Measurements from ENCODE around the gene PLXNB2.

- TF ChIP-seq POLR2AphosphoS5 (IDR thresholded peaks at IDR 0.05; ENCODE audit: low read depth, low read length) (no peak), TAF1 (IDR thresholded peaks at IDR 0.05; ENCODE audit: borderline replicate concordance, insufficient read depth, low read length) (no peak), REST (IDR thresholded peaks at IDR 0.05; ENCODE audit: insufficient read depth in 1 of 2, low read depth in 2 of 2, low read length in 2 of 2) (no peak)
Observed at GRCh38 chr22:50228366-50228765, 79.1 kb downstream of the PLXNB2 start.
